ES-I3 (cell line): ENCODE results near the gene GIT1.

Experiments
- H3K36me3 ChIP-seq: 2 replicates; pipeline ENCODE4 v1.6.1; 2013; ENCODE audit warnings: mild to moderate bottlenecking, low read length, control low read depth, moderate library complexity; ENCODE audit not compliant: insufficient read depth
- H3K4me1 ChIP-seq: 2 replicates; pipeline ENCODE4 v1.6.1; 2013; ENCODE audit warnings: mild to moderate bottlenecking, control low read depth, low read length; ENCODE audit not compliant: insufficient read depth
- H3K9ac ChIP-seq: 2 replicates; pipeline ENCODE4 v1.6.1; 2013; ENCODE audit warnings: low read depth, mild to moderate bottlenecking, low read length, moderate library complexity
- H3K9me3 ChIP-seq: 2 replicates; pipeline ENCODE4 v1.6.1; 2013; ENCODE audit warnings: mild to moderate bottlenecking, low read length, moderate library complexity; ENCODE audit not compliant: control insufficient read depth, insufficient read depth

The GIT1 gene

DNA sequence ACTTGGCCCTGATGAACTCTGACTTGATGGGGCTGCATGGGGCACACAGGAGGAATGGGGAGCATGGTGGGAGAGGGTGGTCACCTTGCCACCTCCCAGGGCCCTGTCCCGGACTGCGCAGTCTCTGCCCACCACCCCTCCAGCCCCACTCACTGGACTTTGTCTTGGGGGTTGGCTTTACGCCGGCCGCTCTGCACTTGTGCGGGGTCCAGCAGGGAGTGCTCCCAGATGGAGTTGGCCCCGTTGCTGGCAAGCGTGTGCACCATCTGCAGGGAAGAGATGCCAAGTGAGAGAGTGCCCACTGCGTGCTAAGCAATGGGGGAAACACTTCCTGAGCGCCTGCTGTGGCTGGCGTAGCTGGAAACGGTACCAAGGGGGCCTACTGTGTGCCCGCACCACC, 6.7 kb downstream of the GIT1 start:
- no peak overlapping the region for H3K9ac ChIP-seq
- H3K9me3 ChIP-seq: no peaks in the 10 kb centered on the region
- peaks cover 18% of the 10 kb centered on the region; the same call in 1 of the 2 replicates for H3K4me1 ChIP-seq
- H3K36me3 ChIP-seq: no peaks in the 10 kb centered on the region

DNA sequence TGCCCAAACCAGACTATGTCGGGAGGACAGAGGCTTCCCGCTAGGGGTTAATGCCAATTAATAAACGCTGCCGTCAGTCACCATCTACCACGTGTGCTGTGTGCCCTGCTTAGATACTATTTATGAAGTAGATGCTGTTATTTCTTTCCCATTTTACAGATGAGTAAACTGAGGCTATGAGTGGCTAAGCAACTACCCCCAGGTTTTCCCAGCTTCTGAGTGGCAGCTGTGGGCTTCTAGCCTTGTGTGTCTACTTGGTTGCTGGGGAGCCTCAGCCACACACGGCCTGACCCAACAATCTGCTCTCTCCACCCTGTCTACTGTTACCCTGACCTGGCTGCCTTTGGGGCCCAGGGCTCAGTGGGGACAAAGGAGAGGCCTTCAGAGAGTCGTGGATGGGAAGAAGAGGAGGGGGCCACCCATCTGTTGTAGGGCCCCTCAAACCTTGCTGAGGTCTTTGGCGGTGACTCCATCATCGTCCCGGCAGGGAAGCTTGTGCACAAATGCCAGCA, 7.1 kb downstream of the GIT1 start:
- Histone ChIP-seq H3K36me3 (no peaks in the 10 kb centered on the region), H3K9me3 (no peaks in the 10 kb centered on the region), H3K9ac (no peak overlapping the region), H3K4me1 (peaks cover 15% of the 10 kb centered on the region; the same call in 1 of the 2 replicates)

DNA sequence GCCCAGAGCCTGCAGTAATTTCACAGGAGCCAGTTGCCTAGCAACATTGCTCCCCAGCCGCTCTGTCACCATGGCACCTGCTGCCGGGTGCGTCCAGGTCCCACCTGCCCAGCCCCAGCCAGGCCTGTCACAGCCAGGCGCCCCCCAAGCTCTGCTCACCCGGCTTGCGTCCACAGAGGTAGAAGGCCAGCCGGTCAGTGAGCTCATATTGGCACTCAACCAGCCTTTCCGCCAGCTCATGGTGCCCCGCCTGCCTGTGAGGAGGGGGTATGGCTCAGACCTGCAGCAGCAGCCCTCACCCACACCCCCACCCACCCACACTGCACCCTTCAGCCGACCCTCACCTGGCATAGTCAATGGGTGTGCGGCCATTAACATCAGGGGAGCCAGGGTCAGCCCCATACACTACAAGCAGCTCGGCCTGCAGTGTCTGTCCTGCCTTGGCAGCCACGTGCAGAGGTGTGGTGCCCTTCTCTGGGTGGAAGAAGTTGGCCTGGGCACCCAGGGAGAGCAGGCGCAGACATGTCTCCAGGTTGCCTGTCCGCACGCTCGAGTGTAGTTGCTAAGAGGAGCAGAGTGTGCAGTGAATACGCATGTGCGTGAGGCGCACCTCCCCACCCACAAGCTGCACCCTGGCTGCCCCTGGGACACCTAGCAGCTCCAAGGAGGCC, 7.7 kb downstream of the GIT1 start:
- Histone ChIP-seq H3K36me3 (no peaks in the 10 kb centered on the region), H3K4me1 (peaks cover 15% of the 10 kb centered on the region; the same call in 1 of the 2 replicates), H3K9ac (no peak overlapping the region), H3K9me3 (no peaks in the 10 kb centered on the region)

DNA sequence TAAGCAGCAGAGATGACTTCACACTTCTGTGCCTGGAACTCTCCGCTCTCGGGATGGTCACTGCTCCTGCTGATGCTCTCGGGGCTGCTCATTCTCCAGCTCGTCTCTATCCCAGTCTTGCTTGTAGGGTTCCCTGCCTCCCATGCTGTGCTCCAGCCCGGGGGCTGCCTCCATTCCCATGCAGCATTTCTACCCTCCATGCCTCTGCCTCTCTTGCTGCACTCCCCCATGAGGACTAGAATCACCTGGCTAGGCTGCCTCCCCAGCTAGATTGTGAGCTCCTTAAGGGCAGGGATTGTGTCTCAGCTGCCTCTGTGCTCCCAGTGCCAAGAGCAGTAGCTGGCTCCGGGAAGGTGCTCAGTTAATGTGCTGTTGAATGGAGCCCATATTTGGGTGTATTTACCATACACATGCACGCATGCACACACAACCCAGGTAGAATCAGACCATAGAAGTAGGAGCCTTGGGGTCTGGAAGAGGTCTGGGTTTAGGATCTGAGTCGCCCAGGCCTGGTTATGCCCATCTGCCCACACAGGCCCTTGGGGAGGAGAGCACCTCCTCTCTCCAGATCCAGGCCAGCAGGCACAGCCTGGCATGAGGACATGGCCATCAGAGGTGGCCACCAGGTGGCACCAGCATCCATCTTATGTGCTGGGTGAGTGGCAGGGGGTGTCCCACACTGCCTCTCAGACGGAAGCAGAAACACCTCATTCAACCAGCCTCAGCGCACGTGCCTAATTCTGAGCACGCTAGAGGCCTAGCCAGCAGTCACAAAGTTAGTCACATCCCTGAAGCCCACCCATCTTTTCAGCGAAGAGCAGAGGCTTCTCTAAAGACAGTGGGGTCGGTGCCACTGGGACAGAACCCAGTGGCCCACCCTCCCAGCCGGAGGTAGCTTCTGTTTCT, 9.3 kb downstream of the GIT1 start:
- Histone ChIP-seq H3K36me3 (no peaks in the 10 kb centered on the region), H3K9ac (no peak overlapping the region), H3K9me3 (no peaks in the 10 kb centered on the region), H3K4me1 (peaks cover 10% of the 10 kb centered on the region; the same call in 1 of the 2 replicates)

DNA sequence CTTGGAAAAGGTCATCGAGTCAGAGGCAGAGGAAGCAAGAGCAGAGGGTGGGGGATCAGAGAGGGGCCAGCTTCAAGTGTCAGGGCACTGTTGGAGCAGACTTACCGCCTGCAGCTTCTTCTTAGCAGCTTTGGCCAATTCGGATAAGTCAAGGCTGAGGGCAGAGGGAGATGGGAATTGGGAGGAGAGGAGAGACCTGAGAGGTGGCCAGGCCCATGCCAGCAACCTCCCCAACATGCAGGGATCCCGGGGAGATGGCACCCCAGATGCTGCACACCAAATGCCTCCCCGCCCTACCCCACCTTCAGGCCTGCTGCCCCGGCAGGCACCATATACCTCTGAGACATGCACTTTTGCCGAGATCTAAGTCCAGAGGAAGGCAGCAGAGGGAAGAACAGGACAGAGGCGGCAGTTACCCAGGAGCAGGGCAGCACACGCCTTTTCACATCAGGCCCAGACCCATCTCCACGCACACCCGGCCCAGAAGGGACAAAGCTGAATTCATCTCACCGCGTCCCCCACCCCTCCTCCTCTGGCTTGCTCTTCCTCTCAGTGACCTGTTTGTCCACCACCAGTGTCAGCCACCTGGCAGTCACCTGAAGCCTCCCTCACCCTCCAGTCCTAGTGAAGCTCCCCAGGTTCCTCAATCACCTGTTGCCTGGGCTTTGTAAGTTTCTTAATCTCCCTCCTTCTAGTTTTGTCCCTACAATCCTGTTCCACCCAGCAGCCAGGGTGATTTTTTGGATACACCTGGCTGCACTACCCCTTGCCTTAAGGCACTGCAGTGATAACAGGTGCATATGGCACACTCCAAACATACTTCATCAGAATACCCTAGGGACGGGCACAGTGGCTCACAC, 10.6 kb downstream of the GIT1 start:
- H3K9me3 ChIP-seq: no peaks in the 10 kb centered on the region
- H3K4me1 ChIP-seq: no peaks in the 10 kb centered on the region
- H3K9ac ChIP-seq: no peak overlapping the region
- no peaks in the 10 kb centered on the region for H3K36me3 ChIP-seq

DNA sequence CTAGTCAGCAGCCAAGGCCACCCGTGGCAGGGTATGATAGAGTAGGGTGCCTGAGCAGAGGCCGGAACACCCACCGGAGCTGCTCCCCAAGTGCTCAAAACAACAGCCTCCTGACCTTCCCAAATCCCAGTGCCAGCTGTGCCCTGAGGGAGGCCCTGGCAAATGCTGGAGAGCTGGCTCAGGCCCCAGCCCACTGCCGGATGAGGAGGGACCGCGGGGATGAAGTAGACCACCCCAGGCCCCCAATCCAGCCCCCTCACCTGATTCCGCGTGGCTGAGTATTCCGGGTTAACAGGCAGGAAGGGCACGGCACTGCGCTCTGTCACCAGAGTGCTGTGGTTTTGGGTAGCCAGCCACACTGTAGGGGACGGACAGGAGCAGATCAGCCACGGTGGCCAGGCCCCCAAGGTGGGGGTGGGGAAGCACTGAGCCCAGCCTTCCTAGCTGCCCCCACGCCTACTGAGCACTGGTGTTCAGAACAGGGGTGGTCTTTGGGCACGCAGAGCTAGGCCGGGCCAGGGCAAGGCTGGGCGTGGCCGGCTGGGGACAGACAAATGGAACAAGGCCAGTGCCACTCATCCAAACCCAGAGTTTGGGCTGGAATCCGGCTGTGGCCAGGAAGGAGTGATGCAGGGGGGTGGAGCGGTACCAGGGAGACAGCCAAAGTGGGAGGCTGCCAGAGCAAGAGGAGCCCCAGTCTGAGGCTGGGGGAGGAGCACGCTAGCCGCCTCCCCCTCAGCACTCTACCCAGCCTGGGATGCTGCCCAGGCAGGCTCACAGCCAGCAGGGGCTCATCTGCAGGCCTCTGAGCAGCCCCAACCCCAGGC, 11.8 kb downstream of the GIT1 start:
- Histone ChIP-seq H3K9me3 (no peaks in the 10 kb centered on the region), H3K9ac (no peak overlapping the region), H3K4me1 (no peaks in the 10 kb centered on the region; the same call in 1 of the 2 replicates), H3K36me3 (no peaks in the 10 kb centered on the region)

DNA sequence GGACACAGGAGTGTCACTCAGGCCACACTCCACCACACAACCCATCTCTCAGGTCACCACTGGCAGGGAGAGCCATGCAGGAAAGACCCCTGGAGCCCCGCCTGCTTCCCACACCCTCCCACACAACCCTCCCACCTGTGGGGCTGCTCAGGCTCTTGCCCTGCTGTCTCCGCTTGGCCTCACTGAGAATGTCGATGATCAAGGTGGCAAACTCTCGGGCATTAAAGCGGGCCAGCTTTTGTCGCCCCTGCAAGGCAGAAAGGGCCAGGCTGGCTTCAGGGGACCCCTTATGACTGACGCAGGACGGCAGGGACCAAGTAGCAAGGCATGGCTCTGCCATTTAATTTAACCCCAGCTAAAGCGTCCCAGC, 12.5 kb downstream of the GIT1 start:
- Histone ChIP-seq H3K9ac (no peak overlapping the region), H3K36me3 (no peaks in the 10 kb centered on the region), H3K4me1 (peaks cover 3% of the 10 kb centered on the region; the same call in 1 of the 2 replicates), H3K9me3 (no peaks in the 10 kb centered on the region)

DNA sequence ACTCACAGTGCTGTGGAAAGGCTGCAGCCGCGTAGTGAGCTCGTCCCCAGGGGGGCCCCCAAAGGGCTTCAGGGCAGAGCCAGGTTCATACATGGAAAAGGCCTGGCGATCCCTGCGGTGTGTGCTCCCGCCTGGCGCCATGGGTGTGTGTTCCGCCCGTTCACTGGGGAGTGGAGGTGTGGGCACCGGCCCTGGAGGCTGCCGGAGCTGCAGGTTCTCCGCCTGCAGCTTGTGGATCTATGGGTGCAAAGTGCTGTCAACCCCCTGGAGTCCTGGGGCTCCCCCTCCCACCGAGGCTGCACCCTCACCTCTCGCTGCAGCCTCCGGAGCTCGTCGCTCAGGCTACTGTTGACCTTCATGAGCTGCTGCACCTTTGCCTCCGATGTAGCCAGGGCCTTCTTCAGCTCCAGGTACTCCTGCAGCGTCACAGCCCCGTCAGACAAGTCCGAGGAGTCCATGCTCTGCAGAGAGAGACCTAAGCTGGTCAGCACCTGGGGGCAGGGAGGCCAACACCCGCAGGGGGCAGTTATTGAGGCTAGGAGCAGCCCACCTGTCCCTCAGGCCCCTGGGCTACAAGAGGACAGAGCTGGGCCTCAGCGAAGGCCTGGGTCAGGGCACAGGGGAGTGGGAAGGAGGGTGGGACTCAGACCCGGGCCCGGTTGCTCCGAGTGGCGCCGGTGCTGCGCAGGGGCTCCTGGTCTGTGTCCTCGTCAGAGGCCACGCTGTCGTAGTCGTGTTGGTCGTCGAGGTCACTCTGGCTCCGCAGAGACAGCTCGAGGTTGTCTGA, 13.0 kb downstream of the GIT1 start:
- Histone ChIP-seq H3K36me3 (no peaks in the 10 kb centered on the region), H3K9me3 (no peaks in the 10 kb centered on the region), H3K4me1 (peaks cover 3% of the 10 kb centered on the region; the same call in 1 of the 2 replicates), H3K9ac (no peak overlapping the region)

DNA sequence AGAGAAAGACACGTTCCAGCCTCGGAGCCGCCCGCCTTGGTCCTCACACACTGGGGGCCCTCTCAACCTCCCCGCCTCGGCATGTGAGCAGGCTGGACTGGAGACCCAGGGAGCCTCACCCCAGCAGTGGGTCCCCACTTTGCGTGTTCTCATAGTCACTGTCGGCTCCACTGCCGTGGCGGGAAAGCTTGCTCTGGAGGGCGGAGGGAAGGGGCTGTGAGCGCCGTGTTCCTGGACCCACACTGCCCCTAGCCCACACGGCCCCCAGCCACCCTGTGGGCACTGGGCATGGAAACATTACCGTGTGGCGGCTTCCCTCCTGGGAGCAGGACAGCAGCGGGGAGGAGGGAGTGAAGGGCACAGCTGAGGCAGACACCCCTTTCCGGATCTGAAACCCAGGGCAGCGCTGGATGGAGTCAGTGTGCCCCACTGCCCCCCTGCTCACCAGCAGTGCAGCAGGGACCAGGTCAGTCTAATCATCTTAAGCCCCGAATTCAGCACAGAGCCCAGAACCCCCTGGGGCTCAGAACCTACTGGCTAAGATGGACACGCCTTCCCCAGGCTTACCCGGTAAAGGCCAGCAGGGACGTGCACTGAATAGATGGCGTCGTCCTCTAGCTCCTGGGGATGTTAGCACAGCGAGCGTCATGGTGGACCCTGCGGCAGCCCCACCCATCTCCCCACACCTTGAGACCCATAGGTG, 13.8 kb downstream of the GIT1 start:
- Histone ChIP-seq H3K36me3 (no peaks in the 10 kb centered on the region), H3K9ac (no peak overlapping the region), H3K4me1 (peaks cover 3% of the 10 kb centered on the region; the same call in 1 of the 2 replicates), H3K9me3 (no peaks in the 10 kb centered on the region)

DNA sequence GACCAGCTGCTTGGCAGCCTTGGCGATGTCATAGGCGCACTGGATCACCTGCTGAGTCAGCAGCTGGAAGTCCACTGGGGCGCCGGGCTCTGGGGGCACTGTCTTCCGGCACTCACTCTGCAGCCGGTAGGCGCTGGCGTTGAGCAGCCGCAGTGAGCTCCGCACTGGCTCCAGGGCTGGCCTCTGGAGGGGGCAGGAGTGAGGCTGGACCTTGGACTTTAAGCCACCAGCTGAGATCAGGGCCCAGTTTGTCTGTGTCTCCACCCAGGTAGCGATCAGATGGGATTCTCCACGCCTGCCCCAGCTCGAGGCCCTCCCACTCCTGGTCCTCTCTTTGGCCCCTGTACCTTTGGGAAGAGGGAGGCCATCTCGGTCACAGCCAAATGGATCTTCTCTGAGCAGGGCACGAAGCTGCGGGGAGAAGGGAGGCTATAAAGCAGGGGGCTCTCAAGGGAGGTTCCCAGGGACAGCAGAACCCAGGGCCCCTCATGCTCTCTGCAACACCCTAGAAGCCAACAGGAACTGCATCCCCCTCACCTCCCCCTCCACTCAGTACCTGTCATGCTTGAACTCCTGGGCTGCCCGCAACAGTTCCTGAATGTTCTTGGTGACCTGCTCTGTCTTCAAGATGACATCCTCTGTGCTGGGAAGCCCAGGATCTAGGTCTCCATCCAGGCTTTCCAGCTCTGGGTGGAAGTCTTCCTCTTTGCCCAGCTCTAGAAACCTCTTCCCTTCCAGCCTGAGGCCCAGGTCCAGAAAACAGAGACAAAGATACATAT, 14.5 kb downstream of the GIT1 start:
- Histone ChIP-seq H3K9me3 (no peaks in the 10 kb centered on the region), H3K4me1 (peaks cover 3% of the 10 kb centered on the region; the same call in 1 of the 2 replicates), H3K9ac (no peak overlapping the region), H3K36me3 (no peaks in the 10 kb centered on the region)

DNA sequence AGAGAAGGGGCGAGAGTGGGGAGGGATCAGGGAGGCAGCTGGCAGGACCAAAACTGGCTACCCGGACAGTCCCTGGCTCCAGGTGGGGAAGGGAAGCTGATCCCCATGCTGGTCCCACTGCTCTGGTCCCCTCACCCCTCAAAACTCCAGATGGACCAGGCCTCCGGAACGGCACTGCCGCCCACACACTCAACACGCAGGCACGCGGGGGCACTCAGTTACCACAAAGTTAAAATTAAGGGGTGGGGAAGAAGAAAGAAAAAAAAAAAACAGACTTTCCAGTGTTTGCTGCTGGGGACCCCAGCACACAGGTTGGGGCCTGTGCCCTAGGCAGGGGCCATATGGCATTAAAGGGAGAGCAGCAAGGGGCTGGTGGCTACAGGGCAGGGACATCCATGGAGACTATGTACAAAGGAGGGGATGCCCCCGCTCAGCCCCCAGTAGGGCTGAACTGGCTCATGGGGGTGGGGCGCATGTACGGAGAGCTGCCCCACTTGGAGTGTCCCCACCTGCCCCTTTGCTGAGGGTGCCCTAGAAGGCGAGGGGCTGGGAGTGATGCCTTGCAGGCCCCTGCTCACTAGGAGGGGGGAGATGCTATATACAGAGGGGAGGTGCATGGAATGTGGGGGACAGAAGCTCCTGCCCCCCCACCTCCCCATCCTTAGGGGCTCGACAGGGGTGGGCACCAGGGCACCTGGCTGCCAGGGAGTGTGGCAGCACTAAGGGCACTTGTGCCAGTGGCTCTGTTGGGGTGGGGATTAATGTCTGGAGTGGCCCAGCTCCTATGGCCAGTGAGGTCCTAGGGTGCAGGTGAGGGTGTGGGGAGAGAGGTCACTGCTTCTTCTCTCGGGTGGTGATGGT, 15.3 kb downstream of the GIT1 start:
- Histone ChIP-seq H3K9ac (no peak overlapping the region), H3K36me3 (no peaks in the 10 kb centered on the region), H3K4me1 (peaks cover 3% of the 10 kb centered on the region; the same call in 1 of the 2 replicates), H3K9me3 (no peaks in the 10 kb centered on the region)
